GM21390 (cell line): ENCODE data around the gene C19orf33.

Source experiments
- ATAC-seq: cut with Tn5 transposase; IDR thresholded peaks from one replicate; pipeline ENCODE4 v1.9.1; 2021; ENCODE audit not compliant: unreplicated experiment

C19orf33 gene

DNA sequence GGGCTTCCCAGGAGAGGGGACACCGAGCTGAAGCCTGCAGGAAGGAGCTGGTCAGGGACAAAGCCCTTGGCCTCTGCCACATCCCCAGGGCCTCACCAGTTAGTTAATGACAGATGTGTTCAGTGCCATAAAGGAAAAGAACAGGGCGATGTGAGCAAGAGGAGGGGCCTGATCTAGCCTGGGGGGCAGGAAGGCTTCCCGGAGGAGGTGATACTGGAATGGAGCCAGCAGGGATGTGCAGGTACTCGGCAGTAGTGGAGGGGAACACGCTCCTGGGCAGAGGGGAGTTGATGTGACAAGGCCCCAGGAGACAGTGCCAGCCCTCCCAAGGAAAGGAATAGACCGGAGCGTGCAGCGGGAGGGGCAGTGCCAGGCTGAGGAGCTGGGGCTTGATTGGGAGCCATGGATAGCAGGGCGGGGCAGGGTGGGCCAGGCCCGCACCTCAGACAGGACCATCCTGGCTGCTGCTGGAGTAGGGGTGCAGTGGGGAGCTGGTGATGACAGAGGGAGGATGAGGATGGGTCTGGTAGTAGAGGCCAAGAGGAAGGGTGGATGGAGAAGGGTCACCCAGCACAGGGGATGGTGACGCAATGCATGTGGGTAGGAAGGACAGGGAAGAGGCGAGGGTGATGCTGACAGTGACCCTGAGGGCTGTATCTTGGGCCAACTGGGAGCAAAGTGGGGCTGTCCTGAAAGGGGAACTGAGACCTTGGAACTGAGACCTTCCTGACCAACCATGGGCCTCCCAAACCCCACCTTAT is 4.1 kb downstream of the C19orf33 start:
- ATAC-seq: no peak

DNA sequence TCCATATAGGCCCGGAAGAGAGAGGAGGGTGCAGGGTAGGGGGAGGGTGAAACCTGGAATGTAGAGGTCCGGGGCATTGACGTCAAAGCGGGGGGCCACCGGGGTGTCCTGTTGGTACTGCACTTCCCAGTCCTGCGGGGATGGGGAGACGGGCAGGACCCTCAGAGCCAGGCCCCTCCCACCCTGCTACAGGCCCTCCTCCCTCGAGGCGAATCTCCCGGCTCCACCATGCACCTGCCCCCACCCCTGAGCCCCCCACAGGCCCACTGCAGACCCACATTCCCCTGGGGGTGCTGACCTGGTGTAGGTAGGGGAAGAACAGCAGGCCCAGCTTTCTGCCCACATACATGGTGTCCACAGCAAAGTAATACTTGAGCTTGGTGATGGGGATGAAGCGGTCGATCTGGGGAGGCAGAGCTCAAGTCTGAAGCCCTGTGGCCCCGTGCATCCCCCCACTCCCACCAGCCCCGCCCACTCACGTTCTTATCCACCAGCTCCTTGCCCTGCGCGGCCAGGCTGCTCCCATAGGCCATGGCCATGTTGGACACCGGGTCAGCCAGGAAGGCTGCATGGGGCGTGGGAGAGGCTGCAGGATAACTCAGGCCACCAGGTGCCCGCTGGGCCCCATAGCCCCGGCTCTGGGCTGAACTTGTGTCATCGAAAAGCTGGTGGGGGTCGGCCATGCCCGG is 5.0 kb downstream of the C19orf33 start:
- no peak for ATAC-seq

DNA sequence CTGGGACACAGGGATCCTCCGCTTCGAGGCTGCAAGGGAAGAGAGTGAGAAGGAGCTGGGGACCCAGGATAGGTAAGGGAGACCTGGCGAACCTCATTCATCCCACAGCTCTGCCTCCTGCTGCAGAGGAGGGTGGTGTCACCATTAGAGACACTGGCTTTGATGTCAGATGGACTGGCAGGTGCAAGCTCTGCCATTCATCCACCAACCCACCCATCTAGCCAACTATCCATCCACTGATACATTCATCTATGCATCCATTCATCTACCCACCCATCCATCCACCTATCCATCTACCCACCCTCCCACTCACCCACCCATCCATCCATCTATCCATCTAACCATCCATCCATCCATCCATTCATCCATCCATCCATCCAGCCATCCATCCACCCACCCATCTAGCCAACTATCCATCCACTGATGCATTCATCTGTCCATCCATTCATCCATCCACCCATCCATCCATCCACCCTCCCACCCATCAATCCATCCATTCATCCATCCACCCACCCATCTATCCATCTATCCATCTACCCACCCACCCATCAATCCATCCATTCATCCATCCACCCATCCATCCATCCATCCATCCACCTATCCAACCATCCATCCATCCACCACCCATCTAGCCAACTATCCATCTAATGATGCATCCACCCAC is 5.7 kb downstream of the C19orf33 start:
- ATAC-seq: no peak

DNA sequence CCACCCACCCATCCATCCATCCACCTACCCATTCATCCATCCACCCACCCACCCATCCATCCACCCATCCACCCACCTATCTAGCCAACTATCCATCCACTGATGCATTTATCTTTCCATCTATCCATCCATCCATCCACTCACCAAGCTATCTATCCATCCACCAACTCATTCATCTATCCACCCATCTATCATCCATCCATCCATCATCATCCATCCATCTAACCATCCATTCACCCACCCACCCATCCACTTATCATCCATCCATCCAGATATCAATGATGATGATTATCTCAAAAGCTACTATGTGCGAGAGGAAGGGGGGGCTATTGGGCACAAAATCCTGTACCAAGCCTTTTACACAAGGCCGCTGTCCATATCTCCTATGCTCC is 6.2 kb downstream of the C19orf33 start:
- ATAC-seq: no peak

DNA sequence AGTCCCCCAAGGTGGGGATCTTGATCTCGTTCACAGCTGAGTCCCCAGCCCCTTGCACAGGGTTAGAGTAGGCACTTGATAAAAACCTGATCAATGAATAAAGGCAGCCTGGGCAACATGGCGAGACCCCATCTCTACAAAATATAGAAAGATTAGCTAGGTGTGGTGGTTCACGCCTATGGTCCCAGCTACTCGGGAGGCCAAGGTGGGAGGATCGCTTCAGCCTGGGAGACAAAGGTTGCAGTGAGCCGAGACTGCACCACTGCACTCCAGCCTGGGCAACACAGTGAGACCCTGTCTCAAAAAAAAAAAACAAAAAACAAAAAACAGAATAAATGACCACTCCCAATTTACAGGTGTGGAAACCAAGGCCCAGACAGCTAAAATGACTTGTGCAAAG is 6.9 kb downstream of the C19orf33 start:
- no peak for ATAC-seq

DNA sequence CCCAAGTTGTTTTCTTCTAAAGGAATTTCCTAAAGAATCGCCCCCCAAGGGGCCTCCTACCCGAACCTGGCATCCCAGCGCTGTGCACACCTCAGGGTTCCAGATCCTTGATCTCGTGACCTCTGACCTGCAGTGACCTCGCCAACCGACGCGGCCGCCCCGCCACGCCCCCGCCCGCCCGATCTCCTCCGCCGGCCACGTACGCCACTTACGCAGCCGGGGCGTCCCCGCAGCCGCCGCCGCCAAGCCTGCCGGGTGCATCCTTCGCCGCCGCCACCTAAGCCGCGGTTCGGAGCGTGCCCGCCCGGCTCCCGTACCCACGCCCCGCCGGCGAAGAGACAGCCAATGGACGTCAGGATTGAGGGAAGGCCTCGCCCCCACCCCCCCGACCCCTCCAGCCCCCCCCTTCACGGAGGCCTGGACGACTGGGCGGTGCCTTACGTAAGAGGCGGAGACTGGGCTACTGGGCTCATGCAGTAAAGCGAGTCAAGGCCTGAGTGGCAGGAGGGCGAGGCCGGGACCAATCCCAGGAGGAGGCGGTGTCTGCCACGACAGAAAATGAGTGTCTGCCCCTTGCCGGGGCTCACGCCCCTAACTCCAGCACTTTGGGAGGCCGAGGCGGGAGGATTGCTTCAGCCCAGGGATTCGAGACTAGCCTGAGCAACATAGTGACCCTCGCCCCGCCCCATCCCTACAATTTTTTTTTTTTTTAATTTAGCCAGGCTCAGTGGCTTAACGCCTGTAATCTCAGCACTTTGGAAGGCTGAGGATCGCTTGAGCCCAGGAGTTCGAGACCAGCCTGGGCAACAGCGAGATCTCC is 11.8 kb downstream of the C19orf33 start, which contains the start of gene YIF1B:
Gene YIF1B (minus strand): TSS at position 291 of the 820 bp plus-strand sequence. CDS start 30 bp downstream, at position 261.
- peak; percentile 77 for ATAC-seq

DNA sequence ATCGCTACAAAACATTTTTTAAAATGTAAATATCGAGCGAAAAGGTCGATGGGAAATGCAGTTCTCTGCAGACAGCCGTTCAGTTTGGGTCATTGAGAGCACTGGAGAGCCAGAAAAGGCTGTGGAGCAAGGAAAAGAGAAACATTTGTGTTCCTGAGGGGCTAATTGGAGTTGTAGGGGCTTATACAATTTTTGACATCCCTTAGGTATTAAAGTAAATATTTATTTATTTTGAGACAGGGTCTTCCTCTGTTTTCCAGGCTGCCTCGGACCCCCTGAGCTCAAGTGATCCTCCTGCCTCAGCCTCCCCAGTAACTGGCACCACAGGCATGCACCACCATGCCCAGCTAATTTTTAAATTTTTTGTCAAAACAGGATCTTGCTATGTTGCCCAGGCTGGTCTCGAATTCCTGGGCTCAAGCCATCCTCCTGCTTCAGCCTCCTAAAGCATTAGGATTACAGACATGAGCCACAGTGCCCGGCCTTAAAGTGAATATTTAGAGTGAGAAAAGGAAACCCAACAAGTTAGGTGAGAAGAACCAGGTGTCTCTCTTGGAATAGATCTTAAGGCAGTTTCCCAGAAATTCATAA is 12.5 kb downstream of the C19orf33 start:
- ATAC-seq: no peak

DNA sequence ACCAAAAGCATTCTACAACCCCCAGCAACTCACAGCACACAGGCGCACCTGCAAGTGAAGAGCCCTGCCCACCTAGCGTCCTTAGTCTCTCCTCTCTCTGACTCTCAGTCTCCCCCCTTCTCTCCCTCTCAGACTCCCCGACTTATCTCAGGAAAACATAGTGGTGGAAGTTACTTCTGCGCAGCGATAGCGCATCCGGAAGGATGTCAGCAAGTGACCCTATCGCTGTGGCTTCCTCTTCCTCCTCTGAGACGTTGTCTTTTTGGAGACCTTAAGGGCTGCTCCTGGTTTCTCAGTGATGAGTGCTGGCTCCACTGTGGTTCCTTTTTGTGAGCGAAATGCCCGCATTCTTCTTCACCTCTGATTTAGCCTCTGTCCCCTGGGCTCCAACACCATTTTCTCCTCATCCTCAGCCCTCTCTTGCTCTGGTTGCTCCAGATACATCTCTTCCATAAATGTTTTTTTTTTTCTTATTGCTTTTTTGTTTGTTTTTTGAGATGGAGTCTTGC is 13.1 kb downstream of the C19orf33 start:
- ATAC-seq: no peak

DNA sequence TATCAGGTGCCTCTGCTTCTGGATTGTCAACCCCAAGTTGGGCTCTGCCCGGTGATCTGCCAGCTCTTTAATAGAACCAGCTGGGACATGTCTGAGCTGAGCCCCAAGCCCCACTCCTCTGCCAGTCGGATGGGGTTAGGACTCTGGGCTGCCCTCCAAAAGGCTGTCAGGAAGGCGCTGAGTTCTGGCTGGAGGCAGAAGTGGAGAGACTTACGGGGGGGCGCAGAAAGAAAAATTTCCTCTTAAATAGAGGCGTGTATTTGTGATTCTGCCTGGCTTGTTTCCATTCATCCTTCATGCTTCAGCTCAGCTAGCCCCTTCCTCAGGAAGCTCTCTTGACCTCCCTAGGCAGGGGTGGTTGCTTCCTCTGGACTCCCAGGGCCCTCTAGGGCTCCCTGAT is 14.6 kb downstream of the C19orf33 start:
- no peak for ATAC-seq

DNA sequence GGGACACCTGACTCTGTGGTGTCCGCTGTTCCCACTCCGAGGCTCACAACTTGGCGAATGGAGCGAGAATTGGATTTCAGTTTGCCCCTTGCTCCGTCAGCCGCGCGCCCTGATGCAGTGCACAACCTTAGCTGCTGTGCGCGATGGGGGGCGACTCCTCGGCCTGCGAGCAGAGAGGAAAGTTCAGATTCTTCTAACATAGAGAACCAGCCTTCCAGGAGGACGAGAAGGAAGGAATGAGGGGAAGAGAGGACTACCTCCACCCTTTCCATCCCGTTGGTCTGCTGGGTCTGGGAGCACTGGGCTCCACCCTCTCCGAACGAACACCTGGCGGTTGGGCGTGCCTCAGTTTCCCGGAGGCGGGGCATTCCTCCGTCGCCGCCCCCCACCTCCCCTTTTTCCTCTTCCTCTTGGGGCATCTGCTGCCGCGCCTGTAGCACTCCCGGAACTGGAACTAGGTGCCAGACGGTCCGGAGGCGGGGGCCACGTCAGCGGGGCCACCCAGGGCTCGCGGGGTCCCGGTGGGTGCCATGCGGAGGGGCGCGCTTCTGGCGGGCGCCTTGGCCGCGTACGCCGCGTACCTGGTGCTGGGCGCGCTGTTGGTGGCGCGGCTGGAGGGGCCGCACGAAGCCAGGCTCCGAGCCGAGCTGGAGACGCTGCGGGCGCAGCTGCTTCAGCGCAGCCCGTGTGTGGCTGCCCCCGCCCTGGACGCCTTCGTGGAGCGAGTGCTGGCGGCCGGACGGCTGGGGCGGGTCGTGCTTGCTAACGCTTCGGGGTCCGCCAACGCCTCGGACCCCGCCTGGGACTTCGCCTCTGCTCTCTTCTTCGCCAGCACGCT is 15.6 kb downstream of the C19orf33 start, which contains the start of gene KCNK6:
Gene KCNK6 (plus strand): TSS at position 425 of the 838 bp plus-strand sequence. CDS start 106 bp downstream, at position 531.
- ATAC-seq: no peak

DNA sequence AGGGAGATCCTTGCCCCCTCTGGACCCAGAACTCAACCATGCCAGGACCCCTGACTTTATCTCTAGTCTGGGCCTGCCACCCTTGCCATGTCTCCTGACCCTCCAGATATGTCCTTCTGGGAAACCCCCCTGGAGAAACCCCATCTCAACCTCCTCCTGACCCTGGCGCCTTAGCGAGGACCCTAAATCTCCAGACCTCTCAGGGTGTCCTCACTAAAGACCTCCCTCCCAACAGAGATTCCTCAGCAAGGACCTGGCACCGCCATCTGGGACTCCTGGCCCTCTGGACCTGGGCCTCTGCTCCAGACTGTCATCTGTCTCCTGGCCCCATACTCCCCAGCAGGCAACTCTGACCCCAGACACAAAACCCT is 16.9 kb downstream of the C19orf33 start:
- ATAC-seq: no peak

DNA sequence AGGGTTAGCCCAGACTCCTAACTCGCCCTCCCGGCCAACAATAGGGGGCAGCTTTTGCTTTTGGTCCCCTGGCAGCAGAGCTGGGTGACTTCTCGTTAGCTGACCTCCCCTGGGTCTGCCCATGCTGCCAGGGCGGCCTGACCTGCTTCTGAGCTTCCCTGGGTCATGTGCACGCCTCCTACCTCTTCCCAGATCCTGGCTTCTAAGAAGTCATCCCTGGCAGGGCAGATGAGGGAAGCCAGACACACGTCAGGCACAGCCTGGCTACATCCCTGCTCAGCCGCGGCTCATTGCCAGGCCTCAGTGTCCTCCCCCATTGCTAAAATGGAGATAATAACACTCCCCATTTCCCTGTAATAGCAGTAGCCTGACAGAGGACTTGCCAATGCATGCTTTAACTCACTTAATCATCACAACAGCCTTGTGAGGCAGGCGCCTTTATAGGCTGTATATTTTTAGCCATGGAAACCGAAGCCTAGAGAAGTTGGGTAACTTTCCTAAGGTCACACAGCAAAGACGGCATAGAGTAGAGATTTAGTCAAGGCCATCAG is 17.7 kb downstream of the C19orf33 start:
- no peak for ATAC-seq

DNA sequence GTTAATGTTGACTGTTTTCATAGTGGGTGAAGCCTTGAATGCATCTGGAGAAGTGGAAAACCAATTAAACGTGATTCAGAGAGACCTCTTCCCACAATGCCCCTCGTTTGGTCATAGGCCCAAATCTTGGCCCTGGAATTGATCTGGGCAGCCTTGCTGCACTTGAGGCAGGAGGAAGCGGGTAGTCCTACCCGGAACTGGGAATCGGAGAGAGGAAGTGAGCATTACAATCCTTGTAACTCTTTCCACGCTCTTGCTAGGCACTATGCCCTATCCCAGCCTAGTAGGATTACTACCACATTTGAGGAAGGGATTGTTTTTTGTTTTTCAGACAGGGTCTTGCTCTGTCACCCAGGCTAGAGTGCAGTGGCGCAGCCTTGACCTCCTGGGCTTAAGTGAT is 19.2 kb downstream of the C19orf33 start:
- ATAC-seq: no peak

DNA sequence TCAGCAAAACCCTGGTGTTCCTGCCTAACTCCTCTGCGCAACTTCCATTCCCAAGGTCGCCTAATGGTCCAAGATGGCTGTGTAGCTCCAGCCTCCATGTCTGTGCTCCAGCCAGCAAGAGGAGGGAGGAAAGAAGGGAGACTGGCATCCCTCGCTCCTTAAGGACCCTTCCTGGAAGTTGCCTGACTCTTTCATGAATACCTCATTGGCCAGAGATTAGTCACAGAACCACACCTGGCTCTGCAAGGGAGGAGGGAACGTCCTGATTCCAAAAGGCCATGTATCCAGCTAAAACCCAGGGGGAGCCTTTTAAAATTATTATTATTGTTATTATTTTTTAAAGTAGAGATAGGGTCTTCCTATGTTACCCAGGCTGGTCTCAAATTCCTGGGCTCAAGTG is 20.4 kb downstream of the C19orf33 start:
- ATAC-seq: no peak

DNA sequence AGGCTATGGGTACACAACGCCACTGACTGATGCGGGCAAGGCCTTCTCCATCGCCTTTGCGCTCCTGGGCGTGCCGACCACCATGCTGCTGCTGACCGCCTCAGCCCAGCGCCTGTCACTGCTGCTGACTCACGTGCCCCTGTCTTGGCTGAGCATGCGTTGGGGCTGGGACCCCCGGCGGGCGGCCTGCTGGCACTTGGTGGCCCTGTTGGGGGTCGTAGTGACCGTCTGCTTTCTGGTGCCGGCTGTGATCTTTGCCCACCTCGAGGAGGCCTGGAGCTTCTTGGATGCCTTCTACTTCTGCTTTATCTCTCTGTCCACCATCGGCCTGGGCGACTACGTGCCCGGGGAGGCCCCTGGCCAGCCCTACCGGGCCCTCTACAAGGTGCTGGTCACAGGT is 22.5 kb downstream of the C19orf33 start:
- ATAC-seq: no peak

DNA sequence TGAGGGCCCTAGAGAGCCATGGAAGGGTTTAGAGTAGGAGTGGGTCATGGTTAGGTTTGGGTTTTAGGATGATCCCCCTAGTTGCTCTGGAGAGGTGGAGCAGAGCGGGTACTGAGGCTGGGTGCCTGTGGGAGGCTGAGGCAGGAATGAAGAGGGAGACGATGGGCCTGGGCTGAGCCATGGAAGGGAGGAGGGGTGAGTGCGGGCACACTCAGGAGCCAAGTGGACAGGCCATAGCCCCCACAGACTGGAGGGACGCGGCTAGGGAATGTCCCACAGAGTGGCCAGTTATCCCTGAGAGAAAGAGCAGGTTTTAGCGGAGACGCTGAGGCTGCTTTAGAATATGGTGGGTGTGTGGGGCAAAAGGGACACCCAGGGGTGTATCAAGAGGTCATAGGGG is 25.6 kb downstream of the C19orf33 start:
- no peak for ATAC-seq

DNA sequence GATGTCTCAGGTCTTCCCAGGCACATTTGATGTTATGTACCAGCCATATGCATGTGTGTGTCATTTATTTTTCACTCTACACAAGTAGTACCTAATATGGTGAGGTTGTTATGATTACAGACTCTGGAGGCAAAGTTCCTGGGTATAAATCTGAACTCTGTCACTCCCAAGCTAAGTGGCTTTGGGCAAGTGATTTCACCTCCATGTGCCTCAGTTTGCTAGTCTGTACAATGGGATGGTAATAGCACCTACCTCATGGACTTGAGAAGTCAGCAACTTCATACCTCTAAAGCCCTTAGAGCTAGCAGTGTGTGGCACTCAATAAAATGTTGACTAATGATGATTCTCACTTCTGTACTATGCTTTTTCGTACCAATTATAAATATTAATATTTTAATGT is 27.7 kb downstream of the C19orf33 start:
- ATAC-seq: no peak

DNA sequence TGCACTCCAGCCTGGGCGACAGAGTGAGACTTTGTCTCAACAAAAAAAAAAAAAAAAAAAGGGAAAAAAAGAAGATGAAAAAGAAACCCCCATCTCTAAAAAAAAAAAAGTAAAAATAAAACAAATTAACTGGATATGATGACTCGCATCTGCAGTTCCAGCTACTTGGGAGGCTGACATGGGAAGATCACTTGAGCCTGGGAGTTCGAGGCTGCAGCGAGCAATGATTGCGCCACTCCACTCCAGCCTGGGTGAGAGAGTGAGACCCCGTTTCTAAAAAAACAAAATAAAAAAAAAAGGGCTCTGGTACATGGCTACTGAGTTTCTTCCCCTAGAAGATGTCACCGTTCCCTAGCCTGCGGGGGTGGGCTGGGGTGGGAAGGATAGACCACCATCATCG is 29.2 kb downstream of the C19orf33 start:
- no peak for ATAC-seq

DNA sequence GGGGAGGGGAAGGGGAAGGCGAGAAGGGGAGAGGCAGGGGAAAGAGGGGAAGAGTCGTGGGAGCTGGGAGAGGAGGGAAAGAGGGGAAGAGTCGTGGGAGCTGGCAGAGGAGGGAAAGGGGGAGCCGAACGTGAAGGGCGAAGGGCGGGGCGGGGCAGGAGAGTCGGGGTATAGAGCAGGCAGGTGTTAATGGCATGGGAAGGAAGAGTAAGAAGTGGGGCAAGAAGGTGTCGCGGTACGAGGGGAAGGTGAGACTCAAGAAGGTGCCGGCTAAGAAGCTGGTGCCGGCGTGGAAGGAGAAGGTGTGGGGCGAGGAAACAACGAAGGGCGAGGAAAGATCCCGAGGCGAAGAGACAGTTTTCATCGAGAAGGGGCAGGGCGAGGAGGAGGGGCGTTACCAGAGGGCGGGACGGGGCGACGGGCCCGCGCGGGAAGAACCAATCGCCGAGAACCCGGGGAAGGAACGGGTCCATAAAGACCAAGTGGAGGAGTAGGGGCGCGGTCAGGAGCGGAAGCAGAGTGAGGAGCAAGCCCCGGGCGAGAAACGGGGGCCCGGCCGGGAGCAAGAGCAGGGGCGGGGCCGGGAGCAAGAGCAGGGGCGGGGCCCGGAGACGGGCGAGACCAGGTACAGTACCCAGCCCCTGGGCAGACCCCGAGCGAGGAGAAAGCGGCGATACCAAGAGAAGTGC is 32.0 kb downstream of the C19orf33 start:
- ATAC-seq: peak; percentile 62
